ENCODE measurements around the gene ITFG2. TPM values are rescaled to one million over a fixed set of nuclear protein-coding genes. Genes with fewer than 3 reads are reported as not detected.

Gene ITFG2
- total and polyA plus RNA-seq, 7 donors, result 11.6 to 31.9 (median 25.2) TPM

DNA sequence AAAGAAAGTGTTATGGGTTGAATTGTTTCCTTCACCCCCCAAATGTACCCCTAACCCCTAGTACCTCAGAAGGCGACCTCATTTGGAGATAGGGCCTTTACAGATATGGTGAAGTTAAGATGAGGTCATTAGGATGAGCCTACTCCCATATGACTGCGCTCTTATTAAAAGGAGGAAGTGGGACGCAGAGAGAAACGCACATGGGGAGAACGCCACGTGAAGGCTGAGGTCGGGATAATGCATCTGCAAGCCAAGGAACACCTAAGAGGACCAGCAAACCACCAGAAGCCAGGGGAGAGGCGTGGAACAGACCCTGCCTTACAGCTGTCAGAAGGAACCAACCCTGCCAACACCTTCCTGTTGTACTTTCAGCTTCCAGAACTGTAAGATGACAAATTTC lies 24.1 kb downstream of the ITFG2 start:
- Histone ChIP-seq H3K27ac (no peak overlapping the region), H3K27me3 (peaks cover 0 to 29% (median 0%) of the 10 kb centered on the region in 3 donors), H3K4me3 (no peak overlapping the region), H3K4me1 (peaks cover 0 to 18% (median 14%) of the 10 kb centered on the region in 4 donors), H3K9me3 (no peaks in the 10 kb centered on the region), H3K36me3 (peaks cover 0 to 7% (median under 1%) of the 10 kb centered on the region in 4 donors)
- TF ChIP-seq POLR2A (IDR thresholded peaks at IDR 0.05), result no peak
- TF ChIP-seq EP300 (IDR thresholded peaks at IDR 0.05), result no peak
- no peak for TF ChIP-seq CTCF (IDR thresholded peaks at IDR 0.05)
- no peak for TF ChIP-seq POLR2AphosphoS5 (IDR thresholded peaks at IDR 0.05)
- DNase-seq, result no peak
- WGBS, 2 donors, result 88 to 93% methylated on average over 8 of the region's 8 CpGs
- intact Hi-C loops (cut with DNase I), result no loop called here

DNA sequence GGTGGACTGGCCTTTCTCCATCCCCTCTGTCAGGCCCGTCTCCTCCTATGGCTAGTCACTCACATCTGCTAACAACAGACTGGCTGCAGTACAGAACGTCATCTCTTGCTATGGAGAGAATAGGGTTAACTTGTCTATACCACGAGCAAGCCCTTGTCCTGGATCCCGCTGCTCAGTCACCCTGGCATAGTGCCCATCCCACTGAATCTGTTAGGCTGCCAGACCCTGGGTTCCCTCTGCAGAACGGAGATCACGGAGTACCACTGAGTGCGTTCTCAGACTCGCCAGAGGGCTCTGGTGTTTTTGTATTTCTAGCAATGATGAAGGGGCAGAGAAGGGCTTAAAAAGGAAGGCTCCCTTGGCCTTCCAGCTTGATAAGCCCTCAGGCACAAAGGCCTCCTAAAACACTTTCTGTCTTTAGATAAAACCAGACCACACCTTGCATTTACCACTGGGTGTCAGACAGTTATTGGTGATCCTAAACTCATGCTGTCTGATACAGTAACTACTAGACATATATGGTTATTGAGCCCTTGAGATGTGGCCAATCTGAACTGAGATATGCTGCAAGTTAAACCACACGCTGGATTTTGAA lies 28.7 kb downstream of the ITFG2 start:
- no peak for TF ChIP-seq POLR2AphosphoS5 (IDR thresholded peaks at IDR 0.05)
- TF ChIP-seq POLR2A (IDR thresholded peaks at IDR 0.05), result no peak
- no peak for TF ChIP-seq CTCF (IDR thresholded peaks at IDR 0.05)
- no peak for TF ChIP-seq EP300 (IDR thresholded peaks at IDR 0.05)
- peak overlapping the region in 1 of 4 donors; percentile 5 for H3K27ac ChIP-seq
- intact Hi-C loops (cut with DNase I), result no loop called here

GRCh38 chr12:2842948-2843347 lies 30.5 kb downstream of the ITFG2 start:
- Histone ChIP-seq H3K27me3 (no peaks in the 10 kb centered on the region), H3K9me3 (no peaks in the 10 kb centered on the region), H3K4me1 (peaks cover 0 to 4% (median 0%) of the 10 kb centered on the region in 4 donors), H3K36me3 (peaks cover 0 to 11% (median 4%) of the 10 kb centered on the region in 4 donors), H3K4me3 (no peak overlapping the region), H3K27ac (peak overlapping the region; percentile 11 to 43 (median 18))
- no peak for DNase-seq
- intact Hi-C loops (cut with DNase I), result no loop called here
- no peak for TF ChIP-seq EP300 (IDR thresholded peaks at IDR 0.05)
- no peak for TF ChIP-seq POLR2AphosphoS5 (IDR thresholded peaks at IDR 0.05)
- TF ChIP-seq CTCF (IDR thresholded peaks at IDR 0.05), result no peak
- no peak for TF ChIP-seq POLR2A (IDR thresholded peaks at IDR 0.05)
- WGBS, 2 donors, result 82 to 88% methylated on average over 5 of the region's 5 CpGs

More for the DNA sequence above, 28.7 kb downstream of the ITFG2 start:
- Histone ChIP-seq H3K4me1 (peaks cover 0 to 4% (median 0%) of the 10 kb centered on the region in 4 donors), H3K4me3 (no peak overlapping the region), H3K27me3 (peaks cover 0 to 9% (median 0%) of the 10 kb centered on the region in 3 donors), H3K36me3 (peaks cover 0 to 11% (median 4%) of the 10 kb centered on the region in 4 donors), H3K9me3 (no peaks in the 10 kb centered on the region)
- 74 to 75% methylated on average over 9 of the region's 9 CpGs for WGBS, 2 donors
- DNase-seq, result no peak

DNA sequence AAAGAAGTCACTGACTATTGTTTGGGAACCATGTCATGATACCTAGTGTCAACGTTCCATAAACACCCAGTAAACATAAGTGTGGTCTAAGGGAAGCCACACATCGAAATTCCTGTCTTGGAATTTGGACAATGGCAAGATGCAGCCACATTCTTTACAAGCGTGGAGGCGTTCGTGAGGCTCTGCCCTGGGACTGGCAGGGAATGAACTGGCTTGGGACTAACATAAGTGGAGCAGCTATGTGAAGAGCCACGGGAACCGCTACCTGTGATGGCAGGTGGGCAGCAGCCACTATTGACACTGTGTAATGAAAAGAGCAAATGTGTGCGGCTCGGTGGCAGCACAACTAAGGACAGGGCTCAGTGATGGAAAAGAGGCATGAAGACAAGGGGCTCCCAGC lies 32.3 kb downstream of the ITFG2 start:
- H3K27me3 ChIP-seq, result no peaks in the 10 kb centered on the region
- peak overlapping the region in 1 of 4 donors; percentile 33 for H3K27ac ChIP-seq
- 84 to 88% methylated on average over 9 of the region's 9 CpGs for WGBS, 2 donors
- peaks cover 0 to 7% (median 2%) of the 10 kb centered on the region in 4 donors for H3K36me3 ChIP-seq
- no peak for TF ChIP-seq POLR2A (IDR thresholded peaks at IDR 0.05)
- no peak for TF ChIP-seq EP300 (IDR thresholded peaks at IDR 0.05)
- TF ChIP-seq CTCF (IDR thresholded peaks at IDR 0.05), result no peak
- TF ChIP-seq POLR2AphosphoS5 (IDR thresholded peaks at IDR 0.05), result no peak
- DNase-seq, result no peak
- H3K4me1 ChIP-seq, result peaks cover 0 to 4% (median 0%) of the 10 kb centered on the region in 4 donors
- no peaks in the 10 kb centered on the region for H3K9me3 ChIP-seq
- no peak overlapping the region for H3K4me3 ChIP-seq
- intact Hi-C loops (cut with DNase I), result no loop called here
